Measurements from ENCODE around the gene BMX. TPM values are rescaled to one million over a fixed set of nuclear protein-coding genes. Genes with fewer than 3 reads are reported as not detected.

The BMX gene
- total RNA-seq, 1 experiment from 2014 or later, result not detected

- Histone ChIP-seq H3K9ac (ENCODE audit: extremely low read depth, insufficient read length, low read length) (no peak overlapping the region), H3K27ac (ENCODE audit: insufficient read length, low read depth, low read length) (no peak overlapping the region), H2BK12ac (ENCODE audit: insufficient read length, low read depth, low read length) (no peak overlapping the region), H3K18ac (ENCODE audit: insufficient read length, low read depth, low read length) (no peak overlapping the region), H3K56ac (ENCODE audit: insufficient read length, low read depth, low read length) (no peak overlapping the region), H4K8ac (replicated peaks; ENCODE audit: insufficient read length, low read depth, low read length) (no peak overlapping the region), H3K27me3 (ENCODE audit: insufficient read depth, low read length) (no peaks in the 10 kb centered on the region), H3K9me3 (ENCODE audit: control insufficient read depth, low read depth, low read length) (no peaks in the 10 kb centered on the region), H4K20me1 (ENCODE audit: control insufficient read depth, insufficient read depth, insufficient read length) (no peaks in the 10 kb centered on the region), H2AFZ (ENCODE audit: low read length) (no peak overlapping the region), H4K5ac (ENCODE audit: insufficient read length, low read depth, low read length) (no peak overlapping the region), H4K91ac (ENCODE audit: insufficient read length, low read depth, low read length) (no peak overlapping the region), H2AK5ac (ENCODE audit: insufficient read length, low read length) (no peak overlapping the region), H3K23ac (ENCODE audit: insufficient read length, low read depth, low read length) (no peak overlapping the region), H3T11ph (ENCODE audit: low read length) (no peak overlapping the region), H3K4me2 (ENCODE audit: insufficient read depth, insufficient read length, low read length) (no peak overlapping the region), H2BK20ac (ENCODE audit: low read depth, low read length, poor library complexity, severe bottlenecking) (no peak overlapping the region), H3K14ac (ENCODE audit: insufficient read depth, low read length) (no peak overlapping the region), H3K79me1 (ENCODE audit: insufficient read depth, low read depth, low read length, poor library complexity, severe bottlenecking) (no peaks in the 10 kb centered on the region), H3K23me2 (ENCODE audit: insufficient read length, low read depth, low read length, poor library complexity, severe bottlenecking) (no peaks in the 10 kb centered on the region), H3K4me1 (ENCODE audit: insufficient read depth, low read length) (no peaks in the 10 kb centered on the region), H2BK5ac (ENCODE audit: insufficient read length, low read length) (no peak overlapping the region), H3K79me2 (ENCODE audit: insufficient read depth, low read length) (no peaks in the 10 kb centered on the region), H2BK15ac (ENCODE audit: low read depth, low read length) (no peak overlapping the region), H2BK120ac (ENCODE audit: low read depth, low read length, poor library complexity, severe bottlenecking) (no peak overlapping the region), H3K4ac (ENCODE audit: low read depth, low read length) (no peak overlapping the region)
- H3K27me3 Mint-ChIP-seq (ENCODE audit: low read depth), result no peaks in the 10 kb centered on the region
- peaks cover 7 to 8% of the 10 kb centered on the region in 2 experiments for H3K4me1 Mint-ChIP-seq
- no peak for DNase-seq
- H3K4me3 Mint-ChIP-seq, result no peak overlapping the region
- H3K27ac Mint-ChIP-seq, result no peak overlapping the region
- no CpG with 5 or more reads among the region's 1 CpG for WGBS (ENCODE audit: extremely low coverage, insufficient read length, low lambda C conversion rate)
- no peaks in the 10 kb centered on the region for H3K36me3 Mint-ChIP-seq (ENCODE audit: insufficient read depth in 1 of 3, low read depth in 3 of 3)
- no peak for TF ChIP-seq CTCF (conservative IDR thresholded peaks at IDR 0.05)
- H3K9me3 Mint-ChIP-seq, result no peaks in the 10 kb centered on the region
Measured at GRCh38 chrX:15514279-15514678, 13.7 kb downstream of the BMX start.

Data from H9 (cell line).